Kidney tubule cell (primary cell): Measurements from ENCODE around the gene CTSV.
"Not testable (repeated sequence)": the region's sequence is repeated elsewhere in the genome, so short reads cannot be mapped to it uniquely, and the experiment has no call there.

ENCODE experiments used
- DNase-seq: peaks from one replicate; pipeline ENCODE4 v3.0.0-alpha.2; 2018; ENCODE audit warnings: low spot score

Gene CTSV

DNA sequence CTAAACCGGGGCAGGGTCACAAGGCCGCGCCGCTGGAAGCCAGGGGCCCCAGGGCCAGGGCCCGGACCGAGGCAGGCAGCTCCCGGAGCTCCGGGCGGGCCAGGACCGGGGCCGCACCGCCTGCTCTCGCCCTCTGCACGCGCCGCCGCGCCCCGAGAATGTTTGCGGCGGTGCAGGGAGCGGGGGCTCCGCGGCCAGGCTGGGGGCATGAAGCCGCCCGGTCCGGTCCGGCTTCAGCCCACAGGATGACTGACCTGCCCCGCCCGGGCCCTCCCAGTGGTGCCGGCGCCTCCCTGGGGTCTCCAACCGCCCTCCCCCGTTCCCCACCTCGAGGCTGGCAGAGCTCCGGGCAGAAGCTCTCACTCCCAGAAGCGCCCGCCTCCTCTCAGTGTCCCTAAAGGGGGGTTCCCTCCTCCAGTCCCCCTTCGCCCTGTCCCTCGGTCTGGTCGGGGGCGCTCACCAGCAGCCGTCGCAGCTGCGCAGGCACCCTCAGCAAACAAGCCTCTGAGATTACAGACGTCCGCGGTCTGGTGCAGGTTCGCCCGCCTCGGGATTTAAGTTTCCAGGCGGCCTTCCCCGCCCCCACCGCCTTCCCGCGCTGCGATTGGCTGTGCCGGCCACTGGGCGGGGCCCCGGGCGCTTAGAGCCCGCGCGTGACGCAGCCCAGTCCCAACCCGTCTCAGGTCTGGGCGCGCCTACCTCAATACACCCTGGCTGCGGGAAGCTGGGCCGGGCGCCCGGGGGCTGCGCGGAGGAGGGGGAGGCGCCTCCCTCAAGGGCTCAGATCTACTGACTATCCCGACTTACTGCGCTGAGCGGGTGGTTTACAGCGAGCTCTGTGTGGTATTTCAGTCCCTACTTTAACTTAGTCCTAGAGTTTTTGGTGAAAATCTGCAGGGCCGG lies at the start of gene CTSV:
Gene CTSV (minus strand): TSS at position 532 of the 903 bp plus-strand sequence. CDS start 1,099 bp downstream, outside the sequence.
- DNase-seq: peak; percentile 86

DNA sequence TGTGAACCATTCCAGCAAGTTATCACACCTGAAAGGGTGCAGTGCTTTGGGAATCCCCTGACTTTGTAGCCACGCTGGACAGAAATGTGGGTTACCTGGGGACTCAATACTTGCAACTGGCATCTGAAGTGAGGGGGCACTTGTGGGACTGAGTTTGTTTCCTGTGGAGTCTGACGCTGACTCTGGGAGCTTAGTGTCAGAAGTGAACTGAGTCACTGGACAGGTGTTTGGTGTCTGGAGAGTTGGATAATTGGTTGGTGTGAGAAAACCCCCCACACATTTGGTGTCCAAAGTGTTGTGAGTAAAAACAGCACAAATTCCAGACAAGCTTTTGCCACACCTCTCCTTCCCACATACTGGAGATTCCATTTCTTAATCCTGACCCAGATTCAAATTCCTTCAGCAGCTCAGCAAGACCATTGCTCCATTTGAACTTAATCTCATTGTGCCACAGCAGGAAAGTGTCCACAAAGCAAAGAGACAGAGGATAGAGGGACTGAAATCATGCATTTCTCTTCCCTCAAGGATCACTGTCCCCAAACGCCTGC lies 48.8 kb upstream of the CTSV start:
- DNase-seq: not testable (repeated sequence)

DNA sequence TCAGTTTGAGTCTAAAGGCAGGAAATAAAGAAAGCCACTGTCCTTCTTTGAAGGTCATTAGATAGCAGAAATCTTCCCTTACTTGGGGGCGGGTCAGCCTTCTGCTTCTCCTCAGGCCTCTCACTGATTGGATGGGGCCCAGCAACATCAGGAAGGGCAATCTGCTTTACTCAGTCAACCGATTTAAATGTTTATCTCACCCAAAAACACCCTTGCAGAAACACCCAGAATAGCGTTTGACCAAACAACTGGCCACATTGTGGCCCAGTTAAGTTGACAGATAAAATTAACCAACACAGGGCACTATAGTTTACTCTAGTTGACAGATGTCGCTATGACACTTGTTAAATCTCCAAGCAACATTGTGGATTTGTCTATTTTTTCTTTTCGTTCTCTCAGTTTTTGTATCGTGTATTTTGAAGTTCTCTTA lies 45.6 kb upstream of the CTSV start:
- DNase-seq: not testable (repeated sequence)

DNA sequence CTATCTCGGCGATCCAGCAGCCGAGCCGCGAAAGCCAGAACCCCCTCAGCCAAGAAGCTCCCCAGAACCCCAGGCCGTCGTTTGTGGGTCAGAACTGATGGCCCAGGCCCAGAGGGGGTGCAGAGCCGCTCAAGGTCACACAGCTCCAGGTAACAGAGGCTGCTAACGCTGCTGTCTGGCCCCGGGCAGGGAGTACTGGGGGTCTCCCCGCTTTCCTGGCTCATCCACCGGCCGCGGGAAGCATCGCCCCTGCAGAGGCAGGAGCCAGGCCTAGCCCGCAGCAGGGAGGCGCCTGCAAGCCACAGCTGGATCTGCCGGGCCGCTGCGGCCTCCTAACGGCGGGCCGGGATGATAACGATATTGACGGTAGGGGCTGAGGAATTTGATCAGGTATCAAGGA lies 39.4 kb upstream of the CTSV start:
- DNase-seq: no peak

DNA sequence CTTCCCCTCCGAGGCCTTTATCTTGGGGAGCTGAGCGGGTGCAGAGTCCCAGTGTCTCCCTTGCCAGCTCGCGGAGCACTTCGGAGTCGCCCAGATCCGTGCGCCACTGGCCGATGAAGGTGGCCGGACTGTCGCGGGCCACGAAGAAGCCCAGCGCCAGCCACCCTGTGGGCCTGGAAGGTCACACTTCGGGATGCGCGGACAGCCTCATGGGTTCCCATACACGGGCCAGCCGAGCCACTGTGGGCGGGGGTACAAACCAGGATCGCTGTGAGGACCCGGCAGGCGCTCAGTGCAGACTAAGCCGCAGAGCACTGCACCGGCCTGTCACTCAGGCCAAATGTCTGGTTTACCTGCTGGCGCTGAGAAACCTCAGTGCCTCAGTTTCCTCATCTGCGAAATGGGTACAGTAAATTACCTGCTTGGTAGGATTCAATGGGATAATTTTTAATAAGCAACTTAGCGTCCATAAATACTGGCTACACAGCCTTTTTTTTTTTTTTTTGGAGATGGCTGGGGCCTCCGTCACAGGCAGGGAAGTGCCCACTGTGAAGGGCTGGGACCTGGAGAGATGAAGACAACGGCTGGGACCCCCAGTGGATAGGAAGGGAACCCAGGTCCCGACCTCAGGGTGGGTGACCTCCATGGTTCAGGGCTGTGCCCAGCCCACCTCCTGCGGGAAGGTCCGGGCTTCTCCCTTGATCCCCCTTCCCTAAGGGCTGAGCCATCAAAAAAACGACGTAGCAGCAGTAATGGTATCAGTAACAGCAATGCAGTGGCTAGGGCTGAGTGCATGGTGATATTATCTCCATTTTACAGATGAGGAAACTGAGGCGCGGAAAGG lies 38.7 kb upstream of the CTSV start:
- DNase-seq: no peak

DNA sequence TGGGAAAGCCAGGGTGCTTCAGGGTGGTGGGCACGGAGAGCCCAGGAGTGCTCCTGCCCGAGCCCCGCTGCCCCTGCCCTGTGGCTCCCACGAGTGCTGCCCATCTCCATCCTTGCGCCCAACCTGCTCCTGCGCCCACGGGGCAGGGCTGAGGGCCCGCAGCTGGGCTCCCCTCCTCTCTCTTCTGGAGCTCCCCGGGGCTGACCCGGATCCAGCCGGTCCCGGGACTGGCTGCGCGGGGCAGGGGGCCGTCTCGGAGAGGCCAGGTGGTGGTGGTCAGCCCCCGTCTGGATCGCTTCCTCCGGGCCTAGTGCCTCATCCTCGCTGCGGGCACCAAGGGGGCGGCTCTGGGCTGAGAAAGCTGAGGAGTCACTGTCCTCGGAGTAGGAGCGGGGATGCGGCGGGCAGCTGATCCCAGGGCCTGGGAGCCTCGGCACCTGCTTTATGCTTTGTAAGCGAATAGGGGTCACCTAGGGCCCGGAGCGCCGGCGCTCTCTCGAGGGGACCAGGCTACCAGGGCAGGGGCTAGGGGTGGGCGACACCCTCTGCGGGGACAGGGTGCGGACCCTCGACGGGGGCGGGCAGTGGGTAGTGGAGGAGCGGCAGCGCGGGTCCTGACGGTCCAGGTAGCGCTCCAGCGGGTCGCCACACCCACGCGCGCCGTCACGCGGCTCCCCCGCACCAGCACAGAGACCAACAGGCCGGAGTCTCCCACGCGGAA lies 37.9 kb upstream of the CTSV start:
- DNase-seq: not testable (repeated sequence)

DNA sequence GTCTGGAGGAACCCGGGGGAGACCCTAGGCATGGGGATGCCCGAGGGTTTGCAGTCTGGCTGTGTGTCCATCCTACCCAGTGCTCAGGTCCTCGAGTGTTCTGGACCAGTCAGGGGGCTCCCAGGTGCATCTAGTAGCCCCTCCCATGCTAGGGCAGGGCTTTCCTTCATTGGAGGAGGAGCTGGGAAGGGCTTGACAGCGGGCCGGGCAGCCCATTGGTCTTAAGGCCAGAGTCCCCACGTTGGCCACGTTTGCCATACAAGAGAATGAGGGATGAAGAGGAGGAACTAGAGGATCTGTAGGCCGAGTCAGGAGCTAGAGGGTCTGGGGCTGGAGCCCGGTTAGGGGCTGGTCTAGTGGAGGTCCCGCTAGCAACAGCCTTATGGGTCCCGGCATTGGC lies 37.3 kb upstream of the CTSV start:
- no peak for DNase-seq

DNA sequence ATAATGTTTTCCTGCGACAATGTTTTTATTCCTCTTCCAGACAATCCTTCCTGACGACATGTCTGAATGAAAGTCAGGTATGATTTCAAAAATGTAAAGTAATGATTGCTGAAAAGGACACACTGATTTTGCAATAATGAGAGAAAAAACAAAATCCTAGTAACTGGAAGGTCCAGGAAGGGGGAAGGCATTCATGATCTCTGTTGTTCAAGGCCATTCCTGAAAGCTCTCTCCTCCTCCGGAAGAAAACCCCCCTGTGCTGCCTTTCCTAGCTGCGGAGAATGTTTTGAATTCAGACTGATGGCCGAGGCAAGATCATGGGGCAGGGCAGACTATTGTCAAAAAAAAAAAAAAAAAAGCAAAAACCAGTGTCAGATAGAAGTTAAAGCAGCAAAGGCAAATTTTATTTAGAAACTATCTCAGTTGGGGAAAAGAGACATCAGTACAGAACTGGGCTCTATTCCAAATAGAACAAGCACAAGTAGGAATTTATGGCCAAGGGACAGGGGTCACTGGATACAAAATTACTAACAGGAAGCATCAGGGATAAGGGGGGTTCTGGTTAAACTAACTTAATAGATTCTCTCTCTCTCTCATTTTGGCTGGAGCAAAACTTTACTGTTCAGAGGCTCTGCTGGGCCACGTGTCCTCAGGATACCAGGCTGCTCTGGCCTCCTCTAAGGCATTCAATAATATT lies 36.5 kb upstream of the CTSV start:
- no peak for DNase-seq

DNA sequence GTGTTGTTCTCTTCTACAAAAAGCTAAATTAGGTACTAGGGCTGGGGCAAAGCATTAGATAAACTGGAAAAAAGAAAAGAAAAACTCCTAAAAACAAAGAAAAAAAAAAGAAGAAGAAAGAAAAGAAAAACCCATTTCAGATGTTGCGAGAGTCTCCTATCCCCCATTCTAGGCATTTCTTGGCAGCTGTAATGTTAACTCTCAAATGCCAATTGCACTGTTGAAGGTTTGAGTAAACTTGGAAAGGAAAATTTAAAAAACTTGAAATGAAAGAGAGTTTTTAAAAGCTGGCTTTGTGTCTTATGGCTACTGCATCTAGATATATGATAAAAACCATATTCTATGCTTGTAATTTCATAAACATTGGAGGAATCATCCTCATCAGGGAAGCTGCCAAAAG lies 34.6 kb upstream of the CTSV start:
- no peak for DNase-seq

DNA sequence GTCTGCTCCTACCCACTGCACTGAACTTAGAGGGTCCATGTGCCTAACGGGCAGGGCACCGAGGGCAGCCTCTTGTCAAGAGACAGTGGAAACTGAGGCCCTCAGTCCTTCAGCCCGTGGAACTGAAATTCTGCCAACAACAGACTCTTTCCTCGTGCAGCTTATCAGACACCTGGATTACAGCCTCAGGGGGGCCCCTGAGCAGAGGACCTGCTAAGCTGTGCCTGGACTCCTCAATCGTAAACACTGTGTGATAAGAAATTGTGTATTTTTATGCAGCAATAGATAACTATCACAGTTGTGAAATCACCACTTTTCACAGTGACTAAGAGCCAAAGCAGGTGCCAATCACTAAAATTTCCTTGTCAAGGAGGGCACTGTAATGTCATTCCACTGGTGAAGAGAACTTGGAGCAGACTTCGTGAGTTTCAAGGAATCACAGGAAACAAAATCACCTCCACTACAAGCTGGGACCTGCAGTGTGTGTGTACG lies 33.4 kb upstream of the CTSV start:
- no peak for DNase-seq

DNA sequence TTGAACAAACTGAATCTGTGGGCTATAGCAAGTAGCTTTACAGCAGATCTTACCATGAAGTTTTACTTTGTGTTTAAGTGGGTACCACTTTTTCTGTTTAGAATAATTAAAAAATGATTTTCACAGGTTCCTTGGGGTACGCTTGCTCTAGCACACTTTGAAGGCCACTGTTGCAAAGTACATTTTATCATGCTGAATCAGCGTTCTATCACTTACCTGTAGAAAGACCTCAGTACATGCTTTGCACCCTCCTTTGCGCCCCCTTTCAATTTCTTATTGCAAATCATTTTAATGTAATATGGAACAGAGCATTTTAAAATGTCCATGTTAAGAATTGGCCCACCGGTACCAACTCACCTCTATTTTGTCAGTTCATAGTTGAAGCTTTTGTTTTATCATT lies 31.4 kb upstream of the CTSV start:
- DNase-seq: not testable (repeated sequence)

DNA sequence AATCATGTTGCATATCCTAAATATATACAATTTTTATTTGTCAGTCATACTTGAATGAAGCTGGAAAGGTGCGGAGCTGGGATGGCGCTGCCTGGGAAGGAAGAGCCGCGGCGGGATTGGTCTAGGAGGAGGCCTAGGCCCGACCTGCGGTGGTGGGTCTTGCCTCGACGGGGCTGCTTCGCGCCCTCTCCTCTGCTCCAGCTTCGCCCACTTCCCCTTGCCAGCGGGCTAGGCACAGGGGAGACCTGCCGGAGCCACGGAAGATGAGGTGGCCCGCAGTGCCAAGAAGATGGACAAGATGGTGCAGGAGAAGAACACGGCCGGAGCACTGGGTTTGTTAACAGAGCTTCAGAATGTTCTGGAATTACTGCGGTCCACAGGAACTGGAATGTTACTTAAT lies 28.5 kb upstream of the CTSV start:
- no peak for DNase-seq

DNA sequence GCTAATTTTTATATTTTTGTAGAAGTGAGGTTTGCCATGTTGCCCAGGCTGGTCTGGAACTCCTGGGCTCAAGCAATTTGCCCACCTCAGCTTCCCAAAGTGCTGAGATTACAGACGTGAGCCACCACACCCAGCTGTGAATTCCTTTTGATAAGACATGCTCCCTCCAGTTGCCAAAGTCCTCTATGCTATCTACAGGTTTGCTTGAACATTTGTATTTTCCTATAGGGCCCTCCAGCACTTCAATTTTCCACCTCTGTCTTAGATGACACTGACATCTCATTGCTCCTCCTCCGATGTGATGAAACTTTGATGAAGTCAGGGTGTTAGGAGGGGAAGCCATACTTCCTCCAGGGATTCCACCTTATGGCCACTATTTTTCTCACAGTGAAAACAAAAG lies 25.2 kb upstream of the CTSV start:
- DNase-seq: no peak

DNA sequence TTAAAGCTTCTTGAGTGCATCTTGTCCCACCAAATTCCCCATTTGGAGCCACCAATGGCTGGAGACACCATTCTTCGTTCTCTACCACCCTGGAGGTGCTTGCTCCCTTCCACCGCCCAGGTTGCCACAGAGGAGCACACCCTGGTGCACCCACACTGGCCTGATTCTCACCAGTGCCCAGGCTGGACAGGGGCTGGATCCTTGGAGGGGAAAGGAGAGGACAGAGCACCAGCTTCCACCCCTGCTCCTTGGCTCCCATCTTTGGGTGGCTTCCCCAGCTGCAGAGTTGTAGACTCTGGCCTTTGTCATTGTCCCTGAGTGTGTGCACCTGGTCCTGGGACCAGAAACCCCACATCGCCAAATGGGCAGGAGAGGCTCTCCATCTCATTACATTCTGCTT lies 21.9 kb upstream of the CTSV start:
- DNase-seq: no peak

DNA sequence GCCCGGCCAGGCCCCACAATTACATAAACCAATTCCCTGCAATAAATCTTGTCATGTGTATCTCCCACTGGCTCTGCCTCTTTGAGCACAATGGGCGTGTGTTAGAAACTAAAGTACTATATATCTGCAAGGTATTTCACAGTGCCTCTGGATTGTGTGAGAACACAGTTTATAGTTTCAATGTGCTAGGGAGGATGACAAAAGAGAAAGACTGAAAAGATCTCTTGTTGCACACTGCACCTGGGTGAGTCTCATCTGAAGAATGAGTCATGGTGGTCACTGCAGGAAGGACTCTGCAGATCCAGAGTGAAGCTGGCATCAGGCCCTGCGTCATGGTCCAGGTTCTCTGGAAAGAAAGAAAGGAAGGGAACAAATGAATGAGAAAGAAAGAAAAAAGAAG lies 20.7 kb upstream of the CTSV start:
- peak; percentile 80 for DNase-seq

DNA sequence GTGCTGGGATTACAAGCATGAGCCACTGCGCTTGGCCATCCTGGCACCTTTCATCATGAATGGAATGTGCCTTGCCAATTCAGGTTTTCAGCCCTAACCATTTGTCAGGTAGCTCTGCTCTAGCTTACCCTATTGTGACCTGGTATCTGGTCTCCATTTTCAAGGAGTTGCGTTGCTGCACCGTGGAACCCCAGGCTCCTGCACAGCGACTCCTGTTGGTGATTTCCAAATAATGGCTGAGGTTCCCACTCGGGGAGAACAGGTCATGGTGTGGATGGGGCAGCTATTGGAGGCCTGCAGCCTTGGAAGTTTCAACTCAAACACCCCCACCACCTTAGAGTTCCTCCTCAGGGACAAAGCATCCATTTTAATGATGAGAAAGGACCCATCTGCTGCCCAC lies 18.7 kb upstream of the CTSV start:
- DNase-seq: no peak

DNA sequence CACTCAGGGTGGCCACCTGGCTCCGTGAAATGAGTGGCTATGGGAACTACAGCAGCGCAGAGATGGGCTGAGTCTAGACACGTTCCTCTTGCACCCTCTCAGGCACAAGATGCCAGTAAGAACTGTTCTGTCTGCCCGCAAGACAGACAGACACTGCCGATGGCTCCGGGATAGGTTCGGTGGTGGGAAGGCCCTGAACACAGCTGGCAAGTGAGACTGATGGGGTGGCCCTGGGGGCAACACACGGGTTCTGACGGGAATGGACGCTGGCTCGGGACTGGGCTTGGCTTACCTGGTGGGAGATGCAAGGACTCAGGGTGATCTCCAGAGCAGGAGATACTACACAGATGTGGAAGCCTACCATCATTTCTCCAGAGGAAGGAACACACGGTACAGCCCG lies 16.9 kb upstream of the CTSV start:
- DNase-seq: not testable (repeated sequence)

DNA sequence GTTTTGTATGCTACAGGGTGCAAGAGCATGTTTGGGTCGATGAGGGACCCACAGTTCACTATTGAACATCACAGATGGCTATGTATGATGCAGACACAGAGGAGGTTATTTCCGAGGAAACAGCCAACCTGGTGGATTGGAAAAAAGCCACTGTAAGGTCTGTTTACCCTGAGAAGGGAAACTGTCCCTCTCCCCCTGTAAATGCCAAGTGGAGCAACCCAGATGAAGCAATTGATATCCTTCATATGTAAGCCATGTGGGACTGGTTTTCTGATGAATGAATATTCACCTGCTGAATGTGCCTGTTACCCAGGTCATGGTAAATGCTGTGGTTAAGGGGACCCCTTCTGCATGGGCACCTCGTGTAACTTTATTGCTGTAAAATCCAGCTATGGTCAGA lies 14.8 kb upstream of the CTSV start:
- no peak for DNase-seq

DNA sequence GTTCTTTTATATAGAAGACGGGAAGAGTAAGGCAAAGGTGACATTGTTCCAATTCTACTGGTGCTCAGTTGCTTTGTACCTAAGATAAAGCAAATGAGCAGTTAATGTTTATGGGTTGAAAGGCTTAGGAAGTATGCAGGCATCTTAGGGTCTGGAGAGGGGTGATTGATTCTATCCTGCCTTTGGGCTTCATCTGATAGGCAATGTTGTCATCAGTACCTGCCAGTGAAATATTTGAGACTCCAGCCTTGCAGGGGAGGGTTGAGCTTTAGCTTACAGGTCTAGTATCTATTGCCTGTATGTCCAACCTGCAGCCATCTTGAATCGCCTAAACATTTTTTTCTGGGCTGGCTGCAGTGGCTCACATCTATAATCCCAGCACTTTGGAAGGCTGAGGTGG lies 13.8 kb upstream of the CTSV start:
- DNase-seq: no peak

DNA sequence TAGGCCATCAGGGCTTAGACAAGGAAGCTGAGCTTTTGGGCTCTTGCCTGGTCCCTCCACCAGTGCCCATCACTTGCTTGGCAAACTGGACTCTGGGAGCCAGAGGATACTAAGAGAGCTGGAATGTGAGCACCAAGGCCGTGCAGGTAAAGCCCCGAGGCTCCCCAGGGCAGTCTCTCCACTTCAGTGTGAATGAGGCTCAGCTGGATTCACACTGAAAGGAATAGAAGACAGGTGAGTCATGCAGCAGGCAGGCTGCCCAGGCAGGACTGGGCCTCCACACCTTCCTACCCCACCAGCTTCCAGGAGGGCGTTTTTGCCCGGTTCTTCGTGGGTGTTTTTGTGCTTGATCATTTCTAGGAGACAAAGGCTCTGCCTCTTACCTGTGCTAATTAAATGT lies 7.3 kb upstream of the CTSV start:
- peak; percentile 95 for DNase-seq

DNA sequence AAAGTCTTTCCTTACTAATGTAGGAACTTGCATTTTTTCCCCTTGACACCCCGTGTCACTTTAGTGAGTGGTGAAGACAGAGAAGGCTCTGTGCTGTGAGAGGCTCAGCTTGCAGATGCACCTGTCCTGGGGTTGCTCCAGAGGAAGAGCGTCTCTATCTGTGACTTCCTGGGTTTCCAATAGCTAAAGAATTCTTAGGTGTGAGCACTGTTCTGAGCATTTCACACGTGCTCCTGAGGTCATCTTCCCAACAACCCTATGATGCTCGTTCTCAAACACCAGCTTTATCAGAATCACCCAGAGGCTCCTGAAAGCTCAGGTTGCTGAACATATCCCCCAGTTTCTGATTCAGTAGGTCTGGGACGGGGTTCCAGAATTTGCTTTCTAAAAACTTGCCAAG lies 6.4 kb upstream of the CTSV start:
- DNase-seq: no peak
